Activated naive CD8-positive, alpha-beta T cell treated with anti-CD3 and anti-CD28 coated beads, Interleukin-2, amount 50 U/mL, for 16 hours (primary cell): ENCODE results near the gene SAMD15.
"Not testable (repeated sequence)": the region's sequence is repeated elsewhere in the genome, so short reads cannot be mapped to it uniquely, and the experiment has no call there.

Experiments
- DNase-seq: peaks from one replicate; pipeline ENCODE4 v3.0.0-alpha.2; 2020; ENCODE audit warnings: low read depth, low spot score

Gene SAMD15

GRCh38 chr14:77375973-77376770 lies 1.0 kb upstream of the SAMD15 start:
- DNase-seq, result no peak

GRCh38 chr14:77377502-77377844 lies 294 bp downstream of the SAMD15 start:
- no peak for DNase-seq

- no peak for DNase-seq
Observed at GRCh38 chr14:77378701-77379100, 1.5 kb downstream of the SAMD15 start.

- no peak for DNase-seq
Observed at GRCh38 chr14:77390188-77390587, 13.0 kb downstream of the SAMD15 start.

- DNase-seq, result no peak
Observed at GRCh38 chr14:77400216-77400615, 23.0 kb downstream of the SAMD15 start.

- no peak for DNase-seq
Observed at GRCh38 chr14:77403768-77404167, 26.6 kb downstream of the SAMD15 start.

GRCh38 chr14:77406086-77406485 lies 28.9 kb downstream of the SAMD15 start:
- DNase-seq, result no peak

- DNase-seq, result no peak
Observed at GRCh38 chr14:77406718-77407117, 29.5 kb downstream of the SAMD15 start.

GRCh38 chr14:77407158-77407557 lies 30.0 kb downstream of the SAMD15 start:
- no peak for DNase-seq

- DNase-seq, result no peak
Observed at GRCh38 chr14:77409131-77409533, 32.0 kb downstream of the SAMD15 start.

- not testable (repeated sequence) for DNase-seq
Observed at GRCh38 chr14:77415403-77416030, 38.3 kb downstream of the SAMD15 start.

- DNase-seq, result not testable (repeated sequence)
Observed at GRCh38 chr14:77416098-77416497, 38.9 kb downstream of the SAMD15 start.

- no peak for DNase-seq
Observed at GRCh38 chr14:77416836-77417235, 39.7 kb downstream of the SAMD15 start.

- DNase-seq, result no peak
Observed at GRCh38 chr14:77421201-77421600, 44.0 kb downstream of the SAMD15 start.

- DNase-seq, result no peak
Observed at GRCh38 chr14:77423423-77423822, 46.2 kb downstream of the SAMD15 start, which contains the start of gene NOXRED1. Gene NOXRED1 (minus strand): TSS chr14:77423523. CDS start chr14:77422889, 634 bp downstream.

GRCh38 chr14:77424862-77425261 lies 47.7 kb downstream of the SAMD15 start:
- DNase-seq, result no peak

- no peak for DNase-seq
Observed at GRCh38 chr14:77426396-77426795, 49.2 kb downstream of the SAMD15 start.

- DNase-seq, result no peak
Observed at GRCh38 chr14:77436042-77436441, 58.9 kb downstream of the SAMD15 start.

- no peak for DNase-seq
Observed at GRCh38 chr14:77438596-77438995, 61.4 kb downstream of the SAMD15 start.

- no peak for DNase-seq
Observed at GRCh38 chr14:77439861-77440260, 62.7 kb downstream of the SAMD15 start.
